ENCODE data around the gene TNNT1.

Gene TNNT1

GRCh38 chr19:55112777-55113569, 36.0 kb downstream of the TNNT1 start:
- TF ChIP-seq TCF12 (IDR thresholded peaks at IDR 0.05; ENCODE audit: low read depth) (no peak), TEAD4 (IDR thresholded peaks at IDR 0.05) (no peak)

DNA sequence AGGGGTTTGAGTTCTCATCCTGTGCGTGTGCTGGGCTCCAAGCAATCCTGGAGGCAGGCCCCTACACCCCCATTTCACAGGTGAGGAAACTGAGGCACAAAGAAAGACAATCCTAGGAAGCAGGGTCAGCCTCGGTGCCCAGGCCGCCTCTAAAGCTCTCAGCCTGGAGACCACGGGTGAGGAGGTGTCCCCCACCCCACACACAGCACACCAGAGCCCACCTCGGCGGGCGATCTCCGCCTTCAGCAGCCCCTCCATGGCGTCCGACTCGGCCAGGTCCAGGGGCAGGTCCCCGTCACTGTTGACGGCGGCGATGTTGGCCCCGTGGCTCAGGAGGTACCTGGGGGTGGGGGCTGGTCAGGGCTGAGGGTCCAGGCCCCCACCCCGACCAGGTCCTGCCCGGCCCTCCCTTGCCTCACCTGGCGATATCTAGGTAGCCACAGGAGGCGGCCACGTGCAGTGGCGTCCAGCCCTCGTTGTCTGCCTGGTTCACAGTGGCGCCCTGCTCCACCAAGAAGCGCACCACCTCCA, 36.7 kb downstream of the TNNT1 start:
- TF ChIP-seq CREB1 (IDR thresholded peaks at IDR 0.05; ENCODE audit: low read depth) (no peak), YY1 (IDR thresholded peaks at IDR 0.05; ENCODE audit: low read depth) (no peak), TAF1 (IDR thresholded peaks at IDR 0.05; ENCODE audit: low read depth) (no peak), EGR1 (IDR thresholded peaks at IDR 0.05) (no peak), EP300 (IDR thresholded peaks at IDR 0.05; ENCODE audit: borderline replicate concordance) (no peak), MAX (IDR thresholded peaks at IDR 0.05) (no peak), NFIC (IDR thresholded peaks at IDR 0.05) (no peak), RAD21 (IDR thresholded peaks at IDR 0.05; ENCODE audit: low read depth) (no peak), FOXM1 (IDR thresholded peaks at IDR 0.05; ENCODE audit: borderline replicate concordance, low read depth) (no peak), CEBPB (IDR thresholded peaks at IDR 0.05) (no peak), ZBTB7A (IDR thresholded peaks at IDR 0.05; ENCODE audit: low read depth) (no peak), TEAD4 (IDR thresholded peaks at IDR 0.05) (no peak), TCF12 (IDR thresholded peaks at IDR 0.05; ENCODE audit: low read depth) (no peak)
- TF ChIP-seq, protein P1, sequence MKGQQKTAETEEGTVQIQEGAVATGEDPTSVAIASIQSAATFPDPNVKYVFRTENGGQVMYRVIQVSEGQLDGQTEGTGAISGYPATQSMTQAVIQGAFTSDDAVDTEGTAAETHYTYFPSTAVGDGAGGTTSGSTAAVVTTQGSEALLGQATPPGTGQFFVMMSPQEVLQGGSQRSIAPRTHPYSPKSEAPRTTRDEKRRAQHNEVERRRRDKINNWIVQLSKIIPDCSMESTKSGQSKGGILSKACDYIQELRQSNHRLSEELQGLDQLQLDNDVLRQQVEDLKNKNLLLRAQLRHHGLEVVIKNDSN (IDR thresholded peaks at IDR 0.05), result no peak
- TF ChIP-seq, protein P2, sequence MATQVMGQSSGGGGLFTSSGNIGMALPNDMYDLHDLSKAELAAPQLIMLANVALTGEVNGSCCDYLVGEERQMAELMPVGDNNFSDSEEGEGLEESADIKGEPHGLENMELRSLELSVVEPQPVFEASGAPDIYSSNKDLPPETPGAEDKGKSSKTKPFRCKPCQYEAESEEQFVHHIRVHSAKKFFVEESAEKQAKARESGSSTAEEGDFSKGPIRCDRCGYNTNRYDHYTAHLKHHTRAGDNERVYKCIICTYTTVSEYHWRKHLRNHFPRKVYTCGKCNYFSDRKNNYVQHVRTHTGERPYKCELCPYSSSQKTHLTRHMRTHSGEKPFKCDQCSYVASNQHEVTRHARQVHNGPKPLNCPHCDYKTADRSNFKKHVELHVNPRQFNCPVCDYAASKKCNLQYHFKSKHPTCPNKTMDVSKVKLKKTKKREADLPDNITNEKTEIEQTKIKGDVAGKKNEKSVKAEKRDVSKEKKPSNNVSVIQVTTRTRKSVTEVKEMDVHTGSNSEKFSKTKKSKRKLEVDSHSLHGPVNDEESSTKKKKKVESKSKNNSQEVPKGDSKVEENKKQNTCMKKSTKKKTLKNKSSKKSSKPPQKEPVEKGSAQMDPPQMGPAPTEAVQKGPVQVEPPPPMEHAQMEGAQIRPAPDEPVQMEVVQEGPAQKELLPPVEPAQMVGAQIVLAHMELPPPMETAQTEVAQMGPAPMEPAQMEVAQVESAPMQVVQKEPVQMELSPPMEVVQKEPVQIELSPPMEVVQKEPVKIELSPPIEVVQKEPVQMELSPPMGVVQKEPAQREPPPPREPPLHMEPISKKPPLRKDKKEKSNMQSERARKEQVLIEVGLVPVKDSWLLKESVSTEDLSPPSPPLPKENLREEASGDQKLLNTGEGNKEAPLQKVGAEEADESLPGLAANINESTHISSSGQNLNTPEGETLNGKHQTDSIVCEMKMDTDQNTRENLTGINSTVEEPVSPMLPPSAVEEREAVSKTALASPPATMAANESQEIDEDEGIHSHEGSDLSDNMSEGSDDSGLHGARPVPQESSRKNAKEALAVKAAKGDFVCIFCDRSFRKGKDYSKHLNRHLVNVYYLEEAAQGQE (IDR thresholded peaks at IDR 0.05; ENCODE audit: low read depth), result no peak

DNA sequence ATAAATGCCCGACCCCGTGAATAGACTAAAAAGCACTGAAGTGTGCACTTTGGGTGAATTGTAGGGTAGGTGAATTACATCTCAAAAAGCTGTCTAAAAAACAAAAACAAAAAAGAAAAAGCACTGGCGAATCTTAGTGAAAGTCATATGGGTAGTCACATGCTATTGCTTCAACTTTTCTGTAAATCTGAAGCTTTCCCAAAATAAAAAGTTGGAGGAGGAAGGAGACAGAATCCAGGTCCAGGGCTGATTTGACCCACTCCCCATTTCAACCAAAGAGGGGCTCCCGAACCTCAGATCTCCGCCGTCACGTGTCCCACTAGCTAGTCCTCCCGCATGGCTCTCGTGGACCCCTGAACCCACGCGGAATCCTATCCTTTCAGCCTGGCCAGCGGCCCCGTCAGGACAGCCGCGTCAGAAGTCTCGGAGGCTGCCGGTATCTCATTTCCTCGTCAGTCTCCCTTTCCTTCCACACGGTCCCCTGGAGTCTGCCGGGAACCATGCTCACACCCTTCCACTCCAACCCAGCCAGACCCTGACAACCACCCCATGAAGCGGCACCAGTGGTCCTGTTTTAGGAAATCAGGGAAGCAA, 37.7 kb downstream of the TNNT1 start:
- TF ChIP-seq YY1 (IDR thresholded peaks at IDR 0.05; ENCODE audit: low read depth) (no peak), NFIC (IDR thresholded peaks at IDR 0.05) (no peak), RAD21 (IDR thresholded peaks at IDR 0.05; ENCODE audit: low read depth) (no peak), MAX (IDR thresholded peaks at IDR 0.05) (no peak), CEBPB (IDR thresholded peaks at IDR 0.05) (no peak), TAF1 (IDR thresholded peaks at IDR 0.05; ENCODE audit: low read depth) (no peak), ZBTB7A (IDR thresholded peaks at IDR 0.05; ENCODE audit: low read depth) (no peak), FOXM1 (IDR thresholded peaks at IDR 0.05; ENCODE audit: borderline replicate concordance, low read depth) (no peak), TCF12 (IDR thresholded peaks at IDR 0.05; ENCODE audit: low read depth) (no peak), EGR1 (IDR thresholded peaks at IDR 0.05) (no peak), TEAD4 (IDR thresholded peaks at IDR 0.05) (no peak)
- TF ChIP-seq, protein P1 (IDR thresholded peaks at IDR 0.05), result no peak

- no peak for TF ChIP-seq EGR1 (IDR thresholded peaks at IDR 0.05)
- no peak for TF ChIP-seq MAX (IDR thresholded peaks at IDR 0.05)
- TF ChIP-seq CREB1 (IDR thresholded peaks at IDR 0.05; ENCODE audit: low read depth), result no peak
- TF ChIP-seq, protein P1 (IDR thresholded peaks at IDR 0.05), result no peak
- no peak for TF ChIP-seq TCF12 (IDR thresholded peaks at IDR 0.05; ENCODE audit: low read depth)
- TF ChIP-seq YY1 (IDR thresholded peaks at IDR 0.05; ENCODE audit: low read depth), result no peak
- TF ChIP-seq TAF1 (IDR thresholded peaks at IDR 0.05; ENCODE audit: low read depth), result no peak
- no peak for TF ChIP-seq CEBPB (IDR thresholded peaks at IDR 0.05)
- no peak for TF ChIP-seq EP300 (IDR thresholded peaks at IDR 0.05; ENCODE audit: borderline replicate concordance)
- TF ChIP-seq FOXM1 (IDR thresholded peaks at IDR 0.05; ENCODE audit: borderline replicate concordance, low read depth), result no peak
- TF ChIP-seq TEAD4 (IDR thresholded peaks at IDR 0.05), result no peak
Measured at GRCh38 chr19:55109527-55110291, 39.3 kb downstream of the TNNT1 start.

- no peak for TF ChIP-seq EP300 (IDR thresholded peaks at IDR 0.05; ENCODE audit: borderline replicate concordance)
- TF ChIP-seq, protein P1 (IDR thresholded peaks at IDR 0.05), result no peak
- no peak for TF ChIP-seq TCF12 (IDR thresholded peaks at IDR 0.05; ENCODE audit: low read depth)
- TF ChIP-seq TEAD4 (IDR thresholded peaks at IDR 0.05), result no peak
- TF ChIP-seq TAF1 (IDR thresholded peaks at IDR 0.05; ENCODE audit: low read depth), result no peak
- no peak for TF ChIP-seq RAD21 (IDR thresholded peaks at IDR 0.05; ENCODE audit: low read depth)
- TF ChIP-seq MAX (IDR thresholded peaks at IDR 0.05), result no peak
- TF ChIP-seq FOXM1 (IDR thresholded peaks at IDR 0.05; ENCODE audit: borderline replicate concordance, low read depth), result no peak
- no peak for TF ChIP-seq ZBTB7A (IDR thresholded peaks at IDR 0.05; ENCODE audit: low read depth)
- TF ChIP-seq, protein P2 (IDR thresholded peaks at IDR 0.05; ENCODE audit: low read depth), result no peak
- TF ChIP-seq NFIC (IDR thresholded peaks at IDR 0.05), result no peak
- no peak for TF ChIP-seq CEBPB (IDR thresholded peaks at IDR 0.05)
Measured at GRCh38 chr19:55106591-55106990, 42.4 kb downstream of the TNNT1 start.
